NCI-H1694 (cell line): ENCODE results near the gene ERC2.
A peak's percentile ranks its signal among the peaks of the same experiment; 100 is the strongest.

Experiments used
- DNase-seq: peaks from one replicate; lab custom pipeline; 2025; lab: John Stamatoyannopoulos, UW

Gene ERC2

GRCh38 chr3:55584716-55585368 is 883.4 kb downstream of the ERC2 start:
- DNase-seq, result no peak

DNA sequence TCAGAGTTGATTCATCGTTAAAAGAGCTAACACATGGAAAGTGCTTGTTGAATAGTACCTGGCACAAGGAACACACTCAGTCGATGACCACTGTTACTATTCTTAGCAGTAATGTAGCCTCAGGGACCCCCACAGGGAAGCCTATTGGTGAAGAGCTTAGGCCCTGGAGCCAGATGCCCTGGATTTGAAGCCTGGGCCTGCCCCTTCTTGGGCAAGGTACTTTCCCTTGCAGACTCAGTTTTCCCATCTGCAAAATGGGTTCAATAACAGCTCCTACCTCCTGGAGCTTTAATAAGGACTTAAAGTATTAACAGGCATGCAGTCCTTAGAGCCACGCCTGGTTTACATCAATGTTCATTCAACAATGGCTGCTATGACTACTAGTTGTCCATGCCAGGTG is 884.2 kb downstream of the ERC2 start:
- DNase-seq, result no peak

DNA sequence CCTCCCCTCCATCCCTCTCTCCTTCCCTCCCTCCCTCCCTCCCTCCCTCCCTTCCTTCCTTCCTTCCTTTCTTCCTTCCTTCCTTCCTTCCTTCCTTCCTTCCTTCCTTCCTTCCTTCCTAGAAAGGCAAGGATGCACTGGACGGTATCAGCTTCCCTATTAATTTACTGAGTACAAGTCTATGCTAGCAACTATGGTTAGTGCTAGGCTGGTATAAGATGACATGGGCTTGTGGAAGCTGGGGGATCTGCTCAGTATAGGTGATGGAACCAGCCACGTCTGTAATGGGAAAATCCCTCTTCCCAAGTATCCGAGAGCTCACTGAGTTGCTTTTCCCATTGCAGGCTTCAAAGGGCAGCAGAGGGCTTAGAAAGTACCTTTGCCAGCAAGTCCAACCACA is 884.8 kb downstream of the ERC2 start:
- no peak for DNase-seq

GRCh38 chr3:55579496-55579895 is 888.8 kb downstream of the ERC2 start:
- DNase-seq, result peak; percentile 60

DNA sequence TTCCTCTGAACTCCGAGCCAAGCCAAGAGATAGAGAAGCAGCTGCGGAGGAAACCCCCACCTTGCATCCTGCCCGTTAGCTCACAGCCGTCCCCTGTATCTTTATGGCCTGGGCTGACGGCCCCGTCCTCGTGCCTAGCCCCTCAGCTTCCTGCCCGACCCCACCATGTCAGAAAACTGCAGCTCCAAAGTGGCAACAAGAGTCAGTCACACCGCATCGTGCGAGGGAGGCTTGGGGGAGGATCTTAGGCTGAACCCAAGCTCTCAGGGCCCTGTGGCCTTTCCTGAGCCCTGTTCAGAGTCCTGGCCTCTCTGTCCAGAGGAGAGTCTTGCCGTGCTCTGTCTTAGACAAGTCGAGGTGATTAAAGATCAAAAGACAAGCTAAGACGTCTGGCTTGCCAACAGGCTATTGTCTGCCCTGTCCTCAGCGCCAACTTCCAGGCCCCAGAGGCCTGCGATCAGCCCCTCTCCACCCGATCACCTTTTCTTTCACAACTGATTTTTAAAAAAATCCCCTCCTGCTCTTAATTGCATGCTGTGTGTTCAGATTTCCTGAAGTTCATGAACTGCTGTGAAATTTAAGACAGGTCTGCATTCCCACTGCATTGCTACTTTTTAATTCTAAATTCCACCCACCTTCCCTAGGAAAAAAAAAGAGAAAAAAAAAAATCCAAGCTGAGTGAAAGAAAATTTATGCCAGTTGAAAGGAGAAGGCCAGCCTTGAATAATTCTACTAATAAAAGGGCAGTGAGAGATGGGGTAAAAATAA is 891.5 kb downstream of the ERC2 start:
- no peak for DNase-seq

- DNase-seq, result no peak
Observed at GRCh38 chr3:55574671-55575070, 893.6 kb downstream of the ERC2 start.

- no peak for DNase-seq
Observed at GRCh38 chr3:55572816-55573215, 895.5 kb downstream of the ERC2 start.

GRCh38 chr3:55571913-55572312 is 896.4 kb downstream of the ERC2 start:
- DNase-seq, result no peak

GRCh38 chr3:55571216-55571813 is 897.0 kb downstream of the ERC2 start:
- DNase-seq, result no peak

DNA sequence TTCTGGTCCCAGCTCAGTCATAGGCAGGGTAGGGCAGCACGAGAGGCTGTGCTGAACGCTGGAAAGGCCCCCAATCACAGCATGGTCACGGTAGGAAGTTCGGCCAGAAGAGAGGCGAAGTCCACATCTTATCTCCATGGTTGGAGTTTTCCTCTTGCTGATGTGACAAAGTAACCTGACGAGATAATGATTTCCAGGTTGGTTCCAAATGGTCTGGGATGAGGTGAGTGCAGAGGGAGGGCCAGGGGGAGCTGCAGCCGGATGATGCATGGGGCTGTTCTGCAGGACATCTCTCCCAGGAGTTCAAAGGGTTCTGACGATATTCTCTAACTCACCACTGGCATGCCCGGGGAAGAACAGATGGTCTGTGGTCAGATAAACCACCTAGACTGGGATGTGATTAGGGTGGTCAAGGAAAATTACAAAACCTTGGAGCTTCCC is 898.0 kb downstream of the ERC2 start:
- DNase-seq, result no peak

DNA sequence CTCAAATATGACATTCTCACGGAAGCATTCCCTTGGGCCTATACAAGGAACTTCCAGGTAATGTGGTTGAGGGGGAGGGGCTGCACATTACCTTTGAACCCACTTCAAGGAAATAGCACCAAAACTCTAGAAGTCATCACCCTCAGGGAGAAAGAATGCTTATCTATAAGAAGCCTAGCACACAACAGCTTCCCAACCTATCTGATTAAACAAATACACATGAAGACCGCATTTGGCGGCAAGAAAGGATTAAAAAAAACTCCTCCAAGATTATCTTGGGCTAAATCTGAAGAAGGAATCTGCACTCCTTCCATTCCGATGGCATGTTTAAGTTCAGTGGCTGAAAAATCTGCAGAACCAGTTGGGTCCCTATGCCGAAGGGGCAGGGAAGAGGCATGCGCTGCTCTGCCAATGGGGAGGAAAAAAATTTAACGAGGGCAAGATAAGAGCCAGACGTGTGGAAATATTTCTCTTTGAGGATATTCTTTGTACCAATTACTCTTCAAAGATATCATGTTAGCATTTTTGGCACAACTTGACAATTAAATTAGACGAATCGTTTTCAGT is 899.2 kb downstream of the ERC2 start:
- no peak for DNase-seq

DNA sequence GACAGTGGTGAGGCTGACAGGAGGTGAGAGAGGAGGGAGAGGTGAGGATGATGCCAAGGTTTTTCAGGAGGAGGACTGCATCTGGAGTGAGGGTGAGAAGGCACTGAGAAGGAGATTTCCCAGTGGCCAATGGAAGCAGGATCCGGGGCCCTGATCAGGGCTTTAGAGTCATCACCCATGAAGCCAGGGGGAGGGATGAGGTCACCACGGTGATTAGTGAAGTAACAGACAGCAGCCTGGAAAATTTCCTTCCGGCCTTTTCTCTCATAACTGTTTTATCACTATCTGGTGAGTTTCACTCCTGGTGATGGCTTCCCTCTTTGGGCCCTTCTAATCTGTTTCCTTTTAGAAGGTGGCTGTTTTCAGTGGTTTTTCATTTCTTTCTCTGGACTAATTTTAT is 900.7 kb downstream of the ERC2 start:
- no peak for DNase-seq

DNA sequence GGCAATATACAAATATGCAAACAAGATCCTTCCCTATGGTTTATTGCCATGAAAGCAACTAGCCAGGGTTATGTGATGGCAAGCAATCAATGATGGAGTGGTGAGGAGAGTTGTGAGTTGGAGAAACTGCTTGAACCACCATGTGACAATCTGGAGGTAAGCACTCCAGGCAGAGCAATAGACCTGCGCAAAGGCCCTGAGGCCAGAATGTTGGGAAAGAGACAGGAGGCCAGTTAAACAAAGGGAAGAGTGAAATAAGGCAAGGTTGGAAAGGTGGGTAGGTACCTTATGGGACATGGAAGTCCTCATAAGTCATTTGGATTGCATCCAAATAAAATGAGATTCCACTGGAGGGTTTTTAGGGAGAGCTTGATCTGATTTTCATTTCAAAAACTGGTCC is 901.1 kb downstream of the ERC2 start:
- DNase-seq, result no peak

- no peak for DNase-seq
Observed at GRCh38 chr3:55565521-55565920, 902.7 kb downstream of the ERC2 start.

DNA sequence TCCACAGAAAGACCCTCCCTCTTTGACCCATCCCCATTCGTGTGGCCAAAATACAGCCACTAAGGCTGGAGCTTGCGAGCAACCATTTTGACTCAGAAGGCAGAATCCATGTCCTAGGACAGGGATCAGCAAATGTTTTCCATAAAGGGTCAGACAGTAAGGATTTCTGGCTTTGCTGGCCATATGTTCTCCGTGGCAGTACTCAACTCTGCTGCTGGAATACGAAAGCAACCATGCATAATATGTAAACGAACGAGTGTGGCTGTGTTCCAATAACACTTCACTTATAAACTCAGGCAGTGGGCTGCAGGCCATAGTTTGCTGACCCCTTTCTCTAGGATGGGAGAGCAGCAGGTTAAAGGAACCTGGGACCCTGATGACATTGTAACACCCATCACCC is 903.5 kb downstream of the ERC2 start:
- peak; percentile 4 for DNase-seq

- DNase-seq, result no peak
Observed at GRCh38 chr3:55562700-55563099, 905.6 kb downstream of the ERC2 start.

- no peak for DNase-seq
Observed at GRCh38 chr3:55559500-55560423, 908.5 kb downstream of the ERC2 start.

DNA sequence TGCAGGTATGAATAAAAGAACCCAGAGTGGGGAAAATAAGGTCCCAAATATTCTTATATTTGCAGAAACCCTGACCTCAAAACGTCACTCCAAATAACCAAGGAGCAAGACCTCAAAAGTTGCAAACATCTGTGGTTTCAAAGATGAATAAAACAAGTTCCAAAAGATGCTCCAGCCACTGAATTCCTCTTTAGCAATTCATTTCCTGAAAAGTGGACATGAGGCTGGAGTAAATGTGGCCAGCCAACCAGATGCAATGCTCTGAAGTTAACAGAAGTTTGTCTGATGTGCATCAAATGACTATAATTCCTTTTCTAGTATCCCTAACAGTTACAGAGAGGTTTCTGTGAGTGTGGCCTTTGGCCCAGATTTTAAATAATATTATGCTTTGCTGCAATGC is 910.0 kb downstream of the ERC2 start:
- DNase-seq, result no peak

DNA sequence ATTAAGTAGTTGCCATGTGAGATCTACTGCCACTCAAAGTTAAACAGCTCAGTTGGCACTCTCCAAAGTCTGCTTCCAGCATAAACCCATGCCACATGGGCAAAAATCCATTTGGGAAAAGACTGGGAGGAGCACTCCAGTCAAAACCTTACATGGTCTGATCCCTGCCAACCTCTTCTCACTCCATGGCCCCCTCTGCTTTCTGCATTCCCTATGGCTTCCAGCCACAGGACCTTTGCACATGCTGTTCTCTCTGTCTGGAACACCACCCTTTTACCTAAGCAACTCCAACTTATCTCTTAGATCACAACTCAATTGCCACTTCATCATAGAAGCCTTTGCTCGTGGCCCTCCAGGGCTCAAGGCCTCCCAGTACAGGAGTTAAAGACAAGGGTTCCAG is 910.7 kb downstream of the ERC2 start:
- DNase-seq, result no peak

DNA sequence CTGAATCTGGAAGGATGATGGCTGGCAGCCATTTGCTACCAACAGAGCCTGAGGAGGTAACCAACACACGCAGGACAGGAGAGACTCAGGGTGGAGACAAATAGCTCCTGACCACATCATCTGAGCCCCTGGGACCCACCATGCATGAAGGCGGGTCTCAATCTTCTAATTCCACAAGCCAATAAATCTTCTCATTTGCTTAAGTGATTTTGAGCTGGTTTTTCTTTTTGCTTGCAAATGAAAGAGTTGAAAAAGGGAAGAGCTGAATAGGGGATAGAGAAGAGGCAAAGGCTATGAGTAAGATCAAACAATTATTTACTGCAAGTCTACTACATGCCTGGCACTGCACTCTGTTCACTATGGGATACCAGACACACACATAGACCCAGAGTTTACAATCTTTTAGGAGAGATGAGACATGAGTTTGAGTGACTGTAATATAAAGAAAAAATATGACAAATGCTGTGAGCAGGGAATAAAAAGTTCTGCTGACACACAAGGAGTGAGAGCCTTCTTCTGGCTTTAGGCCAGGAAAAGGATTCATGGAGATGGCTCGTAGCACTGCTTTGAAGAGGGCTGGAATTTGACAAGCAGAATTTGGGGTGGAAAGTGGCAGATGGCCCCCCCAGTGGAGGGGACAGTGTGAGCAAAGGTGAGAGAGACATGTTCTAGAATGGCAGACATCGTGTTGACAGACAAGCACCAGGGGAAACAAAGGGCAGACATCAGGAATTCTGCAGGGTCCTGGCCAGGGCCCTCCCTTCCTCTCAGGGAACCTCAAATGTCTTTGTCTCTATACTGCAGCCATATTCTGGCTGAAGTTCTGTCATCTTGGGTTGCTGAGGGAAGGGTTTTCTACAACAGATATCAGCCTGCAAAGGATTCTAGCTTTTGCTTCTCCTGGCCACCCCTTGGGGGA is 911.4 kb downstream of the ERC2 start:
- no peak for DNase-seq
